EH (cell line): ENCODE data around the gene ZNF514.
A peak's percentile ranks its signal among the peaks of the same experiment; 100 is the strongest.
"Not testable (repeated sequence)": the region's sequence is repeated elsewhere in the genome, so short reads cannot be mapped to it uniquely, and the experiment has no call there.

Experiments
- DNase-seq: peaks from one replicate; pipeline ENCODE4 v3.0.0-alpha.2; 2015; ENCODE audit warnings: low read depth

The ZNF514 gene

GRCh38 chr2:95138702-95139101 is 20.9 kb downstream of the ZNF514 start:
- DNase-seq: no peak

GRCh38 chr2:95122197-95122551 is 37.5 kb downstream of the ZNF514 start:
- DNase-seq: no peak

- peak; percentile 75 for DNase-seq
Observed at GRCh38 chr2:95121407-95122196, 38.0 kb downstream of the ZNF514 start, which contains the start of gene MRPS5. Gene MRPS5, minus strand, starts transcription at chr2:95121808. Its CDS starts 17 bp downstream, at chr2:95121791.

- no peak for DNase-seq
Observed at GRCh38 chr2:95121093-95121406, 38.6 kb downstream of the ZNF514 start.

GRCh38 chr2:95115418-95115817 is 44.2 kb downstream of the ZNF514 start:
- peak; percentile 67 for DNase-seq

GRCh38 chr2:95113464-95113863 is 46.2 kb downstream of the ZNF514 start:
- DNase-seq: no peak

GRCh38 chr2:95110395-95110794 is 49.3 kb downstream of the ZNF514 start:
- no peak for DNase-seq

GRCh38 chr2:95109260-95109659 is 50.4 kb downstream of the ZNF514 start:
- DNase-seq: no peak

GRCh38 chr2:95106081-95106480 is 53.6 kb downstream of the ZNF514 start:
- no peak for DNase-seq

- DNase-seq: no peak
Observed at GRCh38 chr2:95104606-95105005, 55.0 kb downstream of the ZNF514 start.

GRCh38 chr2:95099910-95100309 is 59.7 kb downstream of the ZNF514 start:
- no peak for DNase-seq

- DNase-seq: not testable (repeated sequence)
Observed at GRCh38 chr2:95098273-95098672, 61.4 kb downstream of the ZNF514 start.
